ENCODE results near the gene CYFIP1. TPM values are rescaled to one million over a fixed set of nuclear protein-coding genes. Genes with fewer than 3 reads are reported as not detected.

The CYFIP1 gene
- total and polyA plus RNA-seq, 2 of the 13 experiments (the other 11 are each of a cell fraction or from before 2014, with no cell fraction given) = 38.1 to 58.3 TPM

DNA sequence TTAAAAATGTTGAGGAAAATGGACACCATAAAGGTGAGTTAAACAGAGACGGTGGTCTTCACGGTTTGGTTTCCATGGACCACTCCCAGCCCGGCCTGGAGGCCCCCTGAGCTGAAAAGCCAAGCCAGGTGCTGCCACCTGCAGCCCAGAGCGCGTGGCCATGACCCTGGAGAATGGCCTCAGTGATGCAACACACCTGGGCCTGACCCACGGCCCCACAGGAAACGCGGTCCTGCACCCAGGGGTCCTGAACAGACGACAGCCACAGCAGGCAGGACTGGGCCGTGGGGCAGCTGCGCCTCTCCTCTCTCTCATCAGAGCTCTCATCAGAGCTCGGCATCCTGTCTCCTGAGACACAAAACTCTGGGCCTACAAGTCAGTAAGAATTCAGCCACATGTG is 77.6 kb downstream of the CYFIP1 start:
- Histone ChIP-seq H2AFZ (ENCODE audit: low read length) (no peak overlapping the region), H3K9me3 (ENCODE audit: low read length) (no peaks in the 10 kb centered on the region), H3K4me2 (ENCODE audit: low read depth, low read length) (no peak overlapping the region), H3K79me2 (ENCODE audit: insufficient read depth, low read length) (no peaks in the 10 kb centered on the region), H3K36me3 (replicated peaks in 1 of 2; ENCODE audit: control insufficient read depth in 1 of 2, insufficient read depth in 2 of 2, low read length in 2 of 2) (peaks cover 11 to 17% of the 10 kb centered on the region in 2 experiments; a peak in 4 of 5 replicates), H3K27ac (ENCODE audit: extremely low read length, insufficient read depth, low read length) (no peak overlapping the region), H3K4me1 (ENCODE audit: insufficient read depth, low read length) (no peaks in the 10 kb centered on the region), H3K27me3 (ENCODE audit: control insufficient read depth in 1 of 2, insufficient read depth in 2 of 2, low read length in 2 of 2) (no peaks in the 10 kb centered on the region), H3K9ac (ENCODE audit: insufficient read depth, low read depth, low read length) (no peak overlapping the region), H4K20me1 (ENCODE audit: insufficient read depth, low read length) (no peaks in the 10 kb centered on the region), H3K4me3 (replicated peaks in 1 of 3; ENCODE audit: insufficient read depth in 1 of 3, low read depth in 2 of 3, low read length in 3 of 3) (no peak overlapping the region)
- DNase-seq (ENCODE audit: low spot score) (no peak), ATAC-seq (peak; percentile 52), FAIRE-seq (no peak)
- POLR2A ChIA-PET = no interaction called here
- in situ Hi-C loops (cut with HindIII; ENCODE audit: extremely low pct_ligation_motif_present, low pct_unique_long_range_greater_than_20kb) (no loop called here), intact Hi-C loops (cut with micrococcal nuclease; ENCODE audit: unreplicated experiment) (no loop called here)
- BruUV-seq (replicated peaks) = no TSS peak
- CTCF ChIA-PET (ENCODE audit: low intra/inter-chr PET ratio, low total read pairs) = no interaction called here
- 0 out of 2 replicates have a peak, but pooled peaks have one; percentile 23 for TF ChIP-seq NR2F6 (IDR thresholded peaks at IDR 0.05)
- TF ChIP-seq NR2F6 (CRISPR knock-in tag; IDR thresholded peaks at IDR 0.05) = peak; percentile 59; the same call in 1 of the 2 replicates
- peak; percentile 39 for TF ChIP-seq STAG1 (CRISPR knock-in tag; IDR thresholded peaks at IDR 0.05)
- TF ChIP-seq CEBPB (IDR thresholded peaks at IDR 0.05; ENCODE audit: borderline replicate concordance, low read depth, low read length) = 0 out of 2 replicates have a peak, but pooled peaks have one; percentile 25
- TF ChIP-seq ZBTB33 (CRISPR knock-in tag; IDR thresholded peaks at IDR 0.05) = peak; percentile 42; the same call in 1 of the 2 replicates
- no peak for TF ChIP-seq ZMYM3 (CRISPR knock-in tag; IDR thresholded peaks at IDR 0.05)
- TF ChIP-seq CEBPG (CRISPR knock-in tag; IDR thresholded peaks at IDR 0.05) = peak; percentile 59; the same call in 1 of the 2 replicates
- no peak for TF ChIP-seq PREB (CRISPR knock-in tag; IDR thresholded peaks at IDR 0.05)
- no peak for TF ChIP-seq ZFP36L1 (CRISPR knock-in tag; IDR thresholded peaks at IDR 0.05)
- TF ChIP-seq CTCF (CRISPR knock-in tag; IDR thresholded peaks at IDR 0.05) = peak; percentile 58
- TF ChIP-seq RFX1 (IDR thresholded peaks at IDR 0.05) = no peak
- 0 out of 2 replicates have a peak, but pooled peaks have one; percentile 32 for TF ChIP-seq NR2C2 (CRISPR knock-in tag; IDR thresholded peaks at IDR 0.05; ENCODE audit: borderline replicate concordance)
- WGBS (ENCODE audit: low lambda C conversion rate) = 95% methylated on average over 5 of the region's 12 CpGs
